ENCODE results near the gene RAB5IF. TPM values are rescaled to one million over a fixed set of nuclear protein-coding genes. Genes with fewer than 3 reads are reported as not detected.

RAB5IF gene
- total and polyA plus RNA-seq, 2 experiments from 2014 or later = 115 to 171 TPM

GRCh38 chr20:36578356-36579041 is 27.1 kb upstream of the RAB5IF start:
- WGBS, 2 experiments (ENCODE audit: low coverage in 1 of 2, low lambda C conversion rate in 2 of 2, missing lambda C conversion rate in 2 of 2) = 96 to 98% methylated on average over 15 of the region's 15 CpGs

GRCh38 chr20:36579996-36580545 is 25.5 kb upstream of the RAB5IF start:
- H3K4me2 ChIP-seq (ENCODE audit: unreplicated experiment) = no peak overlapping the region
- DNase-seq = peak; percentile 66
- no peaks in the 10 kb centered on the region for H3K27me3 ChIP-seq (replicated peaks; ENCODE audit: insufficient read depth)
- H3K9me3 ChIP-seq (ENCODE audit: low read depth) = no peaks in the 10 kb centered on the region
- no peak overlapping the region for H3K27ac ChIP-seq
- no peak overlapping the region for H3K4me3 ChIP-seq
- WGBS, 2 experiments (ENCODE audit: low coverage in 1 of 2, low lambda C conversion rate in 2 of 2, missing lambda C conversion rate in 2 of 2) = 44 to 55% methylated on average over 2 of the region's 2 CpGs
- H3K79me2 ChIP-seq (ENCODE audit: insufficient read depth) = 0 out of 2 replicates have a peak, but pooled peaks cover 7% of the 10 kb centered on the region
- H3K9ac ChIP-seq = no peak overlapping the region
- H3F3A ChIP-seq (ENCODE audit: insufficient read depth) = no peaks in the 10 kb centered on the region
- H3K4me1 ChIP-seq (ENCODE audit: insufficient read depth) = peaks cover 2% of the 10 kb centered on the region; the same call in 1 of the 2 replicates
- in situ Hi-C loops (cut with MboI) = no loop called here
- no peaks in the 10 kb centered on the region for H4K20me1 ChIP-seq (ENCODE audit: insufficient read depth)
- H3K36me3 ChIP-seq (ENCODE audit: low read depth) = no peaks in the 10 kb centered on the region
- H3K9me2 ChIP-seq (ENCODE audit: insufficient read depth) = no peaks in the 10 kb centered on the region
- no peak overlapping the region for H2AFZ ChIP-seq
- TF ChIP-seq EZH2phosphoT487 (IDR thresholded peaks at IDR 0.05; ENCODE audit: insufficient read depth, low read depth) (no peak), EZH2 (IDR thresholded peaks at IDR 0.05; ENCODE audit: insufficient read depth, poor library complexity, severe bottlenecking) (no peak)

More at GRCh38 chr20:36578356-36579041, 27.1 kb upstream of the RAB5IF start:
- Histone ChIP-seq H3K9ac (no peak overlapping the region), H3K27ac (no peak overlapping the region), H3K9me2 (ENCODE audit: insufficient read depth) (no peaks in the 10 kb centered on the region), H3K4me2 (ENCODE audit: unreplicated experiment) (no peak overlapping the region), H4K20me1 (ENCODE audit: insufficient read depth) (no peaks in the 10 kb centered on the region), H3K27me3 (replicated peaks; ENCODE audit: insufficient read depth) (no peaks in the 10 kb centered on the region), H3K36me3 (ENCODE audit: low read depth) (no peaks in the 10 kb centered on the region), H2AFZ (no peak overlapping the region), H3K4me3 (no peak overlapping the region), H3K9me3 (ENCODE audit: low read depth) (no peaks in the 10 kb centered on the region), H3K79me2 (ENCODE audit: insufficient read depth) (0 out of 2 replicates have a peak, but pooled peaks cover 7% of the 10 kb centered on the region), H3K4me1 (ENCODE audit: insufficient read depth) (no peaks in the 10 kb centered on the region), H3F3A (ENCODE audit: insufficient read depth) (no peaks in the 10 kb centered on the region)
- DNase-seq = no peak
- in situ Hi-C loops (cut with MboI) = no loop called here
- TF ChIP-seq EZH2 (IDR thresholded peaks at IDR 0.05; ENCODE audit: insufficient read depth, poor library complexity, severe bottlenecking) (no peak), EZH2phosphoT487 (IDR thresholded peaks at IDR 0.05; ENCODE audit: insufficient read depth, low read depth) (no peak)

- H3K4me3 ChIP-seq = no peak overlapping the region
- no peaks in the 10 kb centered on the region for H3K9me3 ChIP-seq (ENCODE audit: low read depth)
- 0 out of 2 replicates have a peak, but pooled peaks cover 3% of the 10 kb centered on the region for H3K79me2 ChIP-seq (ENCODE audit: insufficient read depth)
- no peaks in the 10 kb centered on the region for H3K9me2 ChIP-seq (ENCODE audit: insufficient read depth)
- H3K4me2 ChIP-seq (ENCODE audit: unreplicated experiment) = no peak overlapping the region
- no peak for DNase-seq
- H3K4me1 ChIP-seq (ENCODE audit: insufficient read depth) = peaks cover 10% of the 10 kb centered on the region
- TF ChIP-seq EZH2 (IDR thresholded peaks at IDR 0.05; ENCODE audit: insufficient read depth, poor library complexity, severe bottlenecking) = no peak
- no peak for TF ChIP-seq EZH2phosphoT487 (IDR thresholded peaks at IDR 0.05; ENCODE audit: insufficient read depth, low read depth)
- no peak overlapping the region for H3K9ac ChIP-seq
- no peaks in the 10 kb centered on the region for H3F3A ChIP-seq (ENCODE audit: insufficient read depth)
- H2AFZ ChIP-seq = no peak overlapping the region
- H3K27me3 ChIP-seq (replicated peaks; ENCODE audit: insufficient read depth) = no peaks in the 10 kb centered on the region
- in situ Hi-C loops (cut with MboI) = no loop called here
- H4K20me1 ChIP-seq (ENCODE audit: insufficient read depth) = no peaks in the 10 kb centered on the region
- 76 to 83% methylated on average over 4 of the region's 4 CpGs for WGBS, 2 experiments (ENCODE audit: low coverage in 1 of 2, low lambda C conversion rate in 2 of 2, missing lambda C conversion rate in 2 of 2)
- no peaks in the 10 kb centered on the region for H3K36me3 ChIP-seq (ENCODE audit: low read depth)
- no peak overlapping the region for H3K27ac ChIP-seq
Observed at GRCh38 chr20:36582322-36582721, 23.3 kb upstream of the RAB5IF start.

GRCh38 chr20:36582821-36583220 is 22.8 kb upstream of the RAB5IF start:
- in situ Hi-C loops (cut with MboI) = no loop called here

More at GRCh38 chr20:36582821-36583220, 22.8 kb upstream of the RAB5IF start:
- H3K9me3 ChIP-seq (ENCODE audit: low read depth) = no peaks in the 10 kb centered on the region
- no peaks in the 10 kb centered on the region for H3F3A ChIP-seq (ENCODE audit: insufficient read depth)
- no peaks in the 10 kb centered on the region for H3K27me3 ChIP-seq (replicated peaks; ENCODE audit: insufficient read depth)
- H3K4me2 ChIP-seq (ENCODE audit: unreplicated experiment) = no peak overlapping the region
- no peak overlapping the region for H3K27ac ChIP-seq
- no peak overlapping the region for H3K4me3 ChIP-seq
- no peak for DNase-seq
- H3K36me3 ChIP-seq (ENCODE audit: low read depth) = no peaks in the 10 kb centered on the region
- no peak for TF ChIP-seq EZH2phosphoT487 (IDR thresholded peaks at IDR 0.05; ENCODE audit: insufficient read depth, low read depth)
- no peak for TF ChIP-seq EZH2 (IDR thresholded peaks at IDR 0.05; ENCODE audit: insufficient read depth, poor library complexity, severe bottlenecking)
- no peak overlapping the region for H3K9ac ChIP-seq
- peaks cover 10% of the 10 kb centered on the region for H3K4me1 ChIP-seq (ENCODE audit: insufficient read depth)
- no peak overlapping the region for H2AFZ ChIP-seq
- WGBS, 2 experiments (ENCODE audit: low coverage in 1 of 2, low lambda C conversion rate in 2 of 2, missing lambda C conversion rate in 2 of 2) = 96 to 98% methylated on average over 4 of the region's 4 CpGs
- no peaks in the 10 kb centered on the region for H3K9me2 ChIP-seq (ENCODE audit: insufficient read depth)
- 0 out of 2 replicates have a peak, but pooled peaks cover under 1% of the 10 kb centered on the region for H3K79me2 ChIP-seq (ENCODE audit: insufficient read depth)
- no peaks in the 10 kb centered on the region for H4K20me1 ChIP-seq (ENCODE audit: insufficient read depth)
